Left renal pelvis (tissue), 4 donors: Measurements from ENCODE around the gene COX17. TPM values are rescaled to one million over a fixed set of nuclear protein-coding genes. Genes with fewer than 3 reads are reported as not detected.
"Not testable (repeated sequence)": the region's sequence is repeated elsewhere in the genome, so short reads cannot be mapped to it uniquely, and the experiment has no call there.

ENCODE experiments used
- DNase-seq, 4 donors: peaks; one replicate each; pipeline ENCODE4 v3.0.0-alpha.2; 2013; ENCODE audit warnings: low read depth in 4 of 4, low spot score in 3 of 4
- polyA plus RNA-seq, 4 donors: library from polyadenylated mRNA; unstranded; fragments of 120-200 nt; gene quantifications; one replicate each; pipeline ENCODE4 v1.2.1, GENCODE V29; 2013; ENCODE audit not compliant: insufficient read length in 4 of 4

The COX17 gene
- 10 to 100 TPM; 20.7 to 64.0 (median 48.0) TPM for polyA plus RNA-seq

GRCh38 chr3:119676771-119677640 lies at the start of gene COX17:
Gene COX17 (minus strand): TSS chr3:119677406. CDS start chr3:119677310, 96 bp downstream.
- peak; percentile 87 to 95 (median 93) for DNase-seq

GRCh38 chr3:119726909-119727308 lies 49.7 kb upstream of the COX17 start:
- no peak for DNase-seq

- DNase-seq, result no peak
Observed at GRCh38 chr3:119723022-119723421, 45.8 kb upstream of the COX17 start.

GRCh38 chr3:119717520-119717919 lies 40.3 kb upstream of the COX17 start:
- no peak for DNase-seq

- no peak for DNase-seq
Observed at GRCh38 chr3:119716998-119717397, 39.8 kb upstream of the COX17 start.

- no peak for DNase-seq
Observed at GRCh38 chr3:119715105-119715504, 37.9 kb upstream of the COX17 start.

GRCh38 chr3:119703820-119704531 lies 26.8 kb upstream of the COX17 start:
- DNase-seq, result no peak

GRCh38 chr3:119702530-119703527 lies 25.6 kb upstream of the COX17 start, which contains the start of gene CFAP91:
Gene CFAP91 (plus strand): TSS chr3:119703022. CDS start chr3:119703099, 77 bp downstream.
- peak; percentile 84 to 92 (median 87) for DNase-seq

- no peak for DNase-seq
Observed at GRCh38 chr3:119700920-119701734, 23.9 kb upstream of the COX17 start.

GRCh38 chr3:119700269-119700919 lies 23.2 kb upstream of the COX17 start:
- DNase-seq, result no peak

- DNase-seq, result no peak
Observed at GRCh38 chr3:119697394-119697793, 20.2 kb upstream of the COX17 start.

- DNase-seq, result no peak
Observed at GRCh38 chr3:119695480-119695879, 18.3 kb upstream of the COX17 start.

GRCh38 chr3:119690043-119690656 lies 12.9 kb upstream of the COX17 start:
- no peak for DNase-seq

- no peak for DNase-seq
Observed at GRCh38 chr3:119683421-119683820, 6.2 kb upstream of the COX17 start.

GRCh38 chr3:119681279-119681678 lies 4.1 kb upstream of the COX17 start:
- DNase-seq, result peak in 1 of 4 donors; percentile 16

- no peak for DNase-seq
Observed at GRCh38 chr3:119679874-119680273, 2.7 kb upstream of the COX17 start.

- DNase-seq, result not testable (repeated sequence)
Observed at GRCh38 chr3:119678209-119678608, 1.0 kb upstream of the COX17 start.

GRCh38 chr3:119677641-119677934 lies 382 bp upstream of the COX17 start:
- peak in 1 of 4 donors; percentile 43 for DNase-seq

- DNase-seq, result no peak
Observed at GRCh38 chr3:119676020-119676419, 1.2 kb downstream of the COX17 start.
